Suprapubic skin (tissue), 4 donors: ENCODE data around the gene INHBA. TPM values are rescaled to one million over a fixed set of nuclear protein-coding genes. Genes with fewer than 3 reads are reported as not detected.

Experiments
- DNase-seq, 2 donors: peaks; one replicate each; pipeline ENCODE4 v3.0.0-alpha.2; 2019; ENCODE audit warnings: low spot score in 2 of 2
- H3K27ac ChIP-seq: fragments of 200-600 bp; sonication (generic); one replicate; pipeline ENCODE4 v1.5.1; 2019
- H3K27me3 ChIP-seq: fragments of 200-600 bp; sonication (generic); one replicate; pipeline ENCODE4 v1.5.1; 2019
- H3K36me3 ChIP-seq: fragments of 200-600 bp; sonication (generic); one replicate; pipeline ENCODE4 v1.5.1; 2019
- H3K4me1 ChIP-seq: fragments of 200-600 bp; sonication (generic); one replicate; pipeline ENCODE4 v1.5.1; 2019
- H3K4me3 ChIP-seq: fragments of 200-600 bp; sonication (generic); one replicate; pipeline ENCODE4 v1.5.1; 2019; ENCODE audit warnings: mild to moderate bottlenecking
- H3K9me3 ChIP-seq: fragments of 200-600 bp; sonication (generic); one replicate; pipeline ENCODE4 v1.5.1; 2019
- CTCF ChIP-seq, 2 donors: fragments of 200-600 bp in 1 of 2; fragments of 450-650 bp in 1 of 2; sonication (generic) in 1 of 2; IDR thresholded peaks; one replicate each; pipeline ENCODE4 v1.5.1; 2016 to 2019; ENCODE audit warnings: antibody characterized with exemption in 2 of 2, mild to moderate bottlenecking in 1 of 2, moderate library complexity in 1 of 2
- EP300 ChIP-seq: sonication (generic); formaldehyde crosslinking; IDR thresholded peaks from one replicate; pipeline ENCODE4 v1.6.1; 2017; ENCODE audit warnings: antibody characterized with exemption
- POLR2A ChIP-seq, 2 donors: fragments of 450-650 bp; IDR thresholded peaks; one replicate each; pipeline ENCODE4 v1.6.1; 2017; ENCODE audit warnings: antibody characterized with exemption in 2 of 2, mild to moderate bottlenecking in 2 of 2, moderate library complexity in 2 of 2
- POLR2AphosphoS5 ChIP-seq, 3 donors: sonication (generic); formaldehyde crosslinking; IDR thresholded peaks; one replicate each; pipeline ENCODE4 v1.6.1; 2017; ENCODE audit warnings: antibody characterized with exemption in 3 of 3
- WGBS: methylation state at CpG from one replicate; pipeline ENCODE4 v1.1.5; 2018; 5-methylcytosine and 5-hydroxymethylcytosine counted together
- total RNA-seq, 4 donors: library from RNA; depleted of rRNA; stranded (reverse); fragments of >200 nt; gene quantifications; one replicate each; pipeline ENCODE4 v1.1.0, GENCODE V29; 2016

The INHBA gene
- total RNA-seq, 4 donors from 2014 or later, result 0.87 to 3.7 (median 1.4) TPM

GRCh38 chr7:41725013-41725412 is 22.1 kb upstream of the INHBA start:
- no peak for TF ChIP-seq EP300
- TF ChIP-seq POLR2A (IDR thresholded peaks at IDR 0.05), result no peak
- no peak for TF ChIP-seq CTCF (IDR thresholded peaks at IDR 0.05)
- TF ChIP-seq POLR2AphosphoS5 (IDR thresholded peaks at IDR 0.05), result no peak
- Histone ChIP-seq H3K4me3 (no peak overlapping the region), H3K27ac (no peak overlapping the region), H3K9me3 (no peaks in the 10 kb centered on the region), H3K27me3 (no peaks in the 10 kb centered on the region), H3K36me3 (no peaks in the 10 kb centered on the region), H3K4me1 (no peaks in the 10 kb centered on the region)
- 88% methylated on average over 6 of the region's 6 CpGs for WGBS
- no peak for DNase-seq

GRCh38 chr7:41720886-41721285 is 18.0 kb upstream of the INHBA start:
- Histone ChIP-seq H3K4me3 (no peak overlapping the region), H3K27ac (no peak overlapping the region), H3K9me3 (no peaks in the 10 kb centered on the region), H3K36me3 (no peaks in the 10 kb centered on the region), H3K27me3 (no peaks in the 10 kb centered on the region), H3K4me1 (no peaks in the 10 kb centered on the region)
- WGBS, result 44% methylated on average over 1 of the region's 1 CpG
- TF ChIP-seq CTCF (IDR thresholded peaks at IDR 0.05) (no peak), EP300 (no peak), POLR2AphosphoS5 (IDR thresholded peaks at IDR 0.05) (no peak), POLR2A (IDR thresholded peaks at IDR 0.05) (no peak)
- no peak for DNase-seq

GRCh38 chr7:41720046-41720445 is 17.2 kb upstream of the INHBA start:
- H3K36me3 ChIP-seq, result no peaks in the 10 kb centered on the region
- no peaks in the 10 kb centered on the region for H3K9me3 ChIP-seq
- no peaks in the 10 kb centered on the region for H3K4me1 ChIP-seq
- H3K27ac ChIP-seq, result no peak overlapping the region
- 96% methylated on average over 4 of the region's 4 CpGs for WGBS
- no peak for TF ChIP-seq POLR2A (IDR thresholded peaks at IDR 0.05)
- no peak for TF ChIP-seq EP300
- TF ChIP-seq POLR2AphosphoS5 (IDR thresholded peaks at IDR 0.05), result no peak
- TF ChIP-seq CTCF (IDR thresholded peaks at IDR 0.05), result no peak
- H3K27me3 ChIP-seq, result no peaks in the 10 kb centered on the region
- no peak overlapping the region for H3K4me3 ChIP-seq
- no peak for DNase-seq

- WGBS, result 76% methylated on average over 11 of the region's 11 CpGs
- H3K27ac ChIP-seq, result no peak overlapping the region
- DNase-seq, result no peak
These were observed 13.8 kb upstream of the INHBA start for GRCh38 chr7:41716691-41717090.

GRCh38 chr7:41715000-41715399 is 12.1 kb upstream of the INHBA start:
- Histone ChIP-seq H3K27ac (no peak overlapping the region), H3K4me3 (no peak overlapping the region), H3K4me1 (no peaks in the 10 kb centered on the region), H3K36me3 (no peaks in the 10 kb centered on the region), H3K27me3 (no peaks in the 10 kb centered on the region), H3K9me3 (no peaks in the 10 kb centered on the region)
- TF ChIP-seq POLR2A (IDR thresholded peaks at IDR 0.05), result no peak
- no peak for TF ChIP-seq EP300
- TF ChIP-seq POLR2AphosphoS5 (IDR thresholded peaks at IDR 0.05), result no peak
- no peak for TF ChIP-seq CTCF (IDR thresholded peaks at IDR 0.05)
- no peak for DNase-seq
- WGBS, result 91% methylated on average over 8 of the region's 8 CpGs

More at GRCh38 chr7:41716691-41717090, 13.8 kb upstream of the INHBA start:
- H3K36me3 ChIP-seq, result no peaks in the 10 kb centered on the region
- H3K27me3 ChIP-seq, result no peaks in the 10 kb centered on the region
- no peaks in the 10 kb centered on the region for H3K9me3 ChIP-seq
- no peak overlapping the region for H3K4me3 ChIP-seq
- no peaks in the 10 kb centered on the region for H3K4me1 ChIP-seq
- TF ChIP-seq POLR2A (IDR thresholded peaks at IDR 0.05) (no peak), POLR2AphosphoS5 (IDR thresholded peaks at IDR 0.05) (no peak), CTCF (IDR thresholded peaks at IDR 0.05) (no peak), EP300 (no peak)
